GM18499 (cell line): ENCODE data around the gene WDPCP.
"Not testable (repeated sequence)": the region's sequence is repeated elsewhere in the genome, so short reads cannot be mapped to it uniquely, and the experiment has no call there.

Experiments used
- ATAC-seq: cut with Tn5 transposase; IDR thresholded peaks from one replicate; pipeline ENCODE4 v1.9.1; 2021; ENCODE audit warnings: moderate number of reproducible peaks; ENCODE audit not compliant: insufficient read depth, unreplicated experiment

WDPCP gene

GRCh38 chr2:63594660-63595059 is 6.4 kb upstream of the WDPCP start:
- ATAC-seq: no peak

GRCh38 chr2:63591566-63592175 is 3.4 kb upstream of the WDPCP start:
- no peak for ATAC-seq

- ATAC-seq: no peak
Measured at GRCh38 chr2:63590626-63591408, 2.5 kb upstream of the WDPCP start.

- ATAC-seq: no peak
Measured at GRCh38 chr2:63589148-63589958, 1.1 kb upstream of the WDPCP start.

GRCh38 chr2:63587814-63588384 is 378 bp downstream of the WDPCP start:
- no peak for ATAC-seq

- ATAC-seq: no peak
Measured at GRCh38 chr2:63582873-63583272, 5.4 kb downstream of the WDPCP start.

GRCh38 chr2:63581298-63581961 is 6.8 kb downstream of the WDPCP start:
- no peak for ATAC-seq

GRCh38 chr2:63580651-63581297 is 7.5 kb downstream of the WDPCP start:
- no peak for ATAC-seq

GRCh38 chr2:63578767-63579166 is 9.5 kb downstream of the WDPCP start:
- ATAC-seq: no peak

GRCh38 chr2:63576546-63576945 is 11.7 kb downstream of the WDPCP start:
- no peak for ATAC-seq

- not testable (repeated sequence) for ATAC-seq
Measured at GRCh38 chr2:63573726-63574345, 14.4 kb downstream of the WDPCP start.

- not testable (repeated sequence) for ATAC-seq
Measured at GRCh38 chr2:63573026-63573425, 15.3 kb downstream of the WDPCP start.

- ATAC-seq: no peak
Measured at GRCh38 chr2:63572001-63572400, 16.3 kb downstream of the WDPCP start.

- ATAC-seq: no peak
Measured at GRCh38 chr2:63571291-63571690, 17.0 kb downstream of the WDPCP start.

GRCh38 chr2:63569740-63570139 is 18.5 kb downstream of the WDPCP start:
- no peak for ATAC-seq

GRCh38 chr2:63562751-63563150 is 25.5 kb downstream of the WDPCP start:
- ATAC-seq: no peak

- not testable (repeated sequence) for ATAC-seq
Measured at GRCh38 chr2:63558922-63559321, 29.4 kb downstream of the WDPCP start.

GRCh38 chr2:63557819-63558218 is 30.5 kb downstream of the WDPCP start:
- ATAC-seq: not testable (repeated sequence)

GRCh38 chr2:63555931-63556330 is 32.3 kb downstream of the WDPCP start:
- no peak for ATAC-seq
